Bronchial epithelial cell (primary cell): ENCODE data around the gene PRKCE. TPM values are rescaled to one million over a fixed set of nuclear protein-coding genes. Genes with fewer than 3 reads are reported as not detected.

ENCODE experiments used
- DNase-seq: peaks from one replicate; pipeline ENCODE4 v3.0.0-alpha.2; 2010; ENCODE audit warnings: low read depth
- FAIRE-seq: peaks from 2 replicates; lab custom pipeline; 2011; peaks lifted over from hg19 to GRCh38; lab: Jason Lieb, UNC
- H3K27me3 ChIP-seq: 2 replicates; pipeline ENCODE4 v1.5.1; 2011; ENCODE audit warnings: low read length; ENCODE audit not compliant: control insufficient read depth, insufficient read depth
- H3K36me3 ChIP-seq: 2 replicates; pipeline ENCODE4 v1.5.1; 2011; ENCODE audit warnings: low read length; ENCODE audit not compliant: control insufficient read depth, insufficient read depth
- H3K4me3 ChIP-seq: 2 replicates; pipeline ENCODE4 v1.5.1; 2011; ENCODE audit warnings: mild to moderate bottlenecking, low read depth, low read length, control low read depth
- total RNA-seq: library from RNA; depleted of rRNA; stranded (reverse); fragments of >200 nt; gene quantifications from 2 replicates; pipeline ENCODE4 v1.2.1, GENCODE V29; 2014
- TF ChIP-seq, protein P1 (sequence below): IDR thresholded peaks from 2 replicates; pipeline ENCODE4 v1.5.1; 2011; ENCODE audit warnings: mild to moderate bottlenecking, moderate library complexity, low read length, control low read depth, inconsistent platforms; ENCODE audit not compliant: insufficient read depth, severe bottlenecking

Gene PRKCE
- total RNA-seq, 1 donor from 2014 or later: 6.3 TPM

DNA sequence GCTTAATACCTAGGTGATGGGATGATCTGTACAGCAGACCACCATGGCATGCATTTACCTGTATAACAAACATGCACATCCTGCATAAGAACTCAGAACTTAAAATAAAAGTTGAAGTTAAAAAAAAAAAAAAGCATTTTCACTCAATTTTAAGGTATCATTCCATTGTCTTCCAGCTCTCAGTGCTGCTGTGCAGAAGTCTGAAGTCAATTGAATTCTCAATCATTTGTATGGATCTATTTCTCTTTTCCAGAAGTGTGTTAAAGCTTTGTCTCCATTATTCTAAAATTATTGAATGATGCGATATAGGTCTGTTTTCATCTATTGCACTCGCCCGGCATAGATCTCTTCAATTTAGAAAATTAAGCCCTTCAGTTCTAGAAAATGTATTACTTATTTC, 443.2 kb downstream of the PRKCE start:
- Histone ChIP-seq H3K27me3 (no peaks in the 10 kb centered on the region), H3K4me3 (no peak overlapping the region), H3K36me3 (no peaks in the 10 kb centered on the region)
- TF ChIP-seq, protein P1, sequence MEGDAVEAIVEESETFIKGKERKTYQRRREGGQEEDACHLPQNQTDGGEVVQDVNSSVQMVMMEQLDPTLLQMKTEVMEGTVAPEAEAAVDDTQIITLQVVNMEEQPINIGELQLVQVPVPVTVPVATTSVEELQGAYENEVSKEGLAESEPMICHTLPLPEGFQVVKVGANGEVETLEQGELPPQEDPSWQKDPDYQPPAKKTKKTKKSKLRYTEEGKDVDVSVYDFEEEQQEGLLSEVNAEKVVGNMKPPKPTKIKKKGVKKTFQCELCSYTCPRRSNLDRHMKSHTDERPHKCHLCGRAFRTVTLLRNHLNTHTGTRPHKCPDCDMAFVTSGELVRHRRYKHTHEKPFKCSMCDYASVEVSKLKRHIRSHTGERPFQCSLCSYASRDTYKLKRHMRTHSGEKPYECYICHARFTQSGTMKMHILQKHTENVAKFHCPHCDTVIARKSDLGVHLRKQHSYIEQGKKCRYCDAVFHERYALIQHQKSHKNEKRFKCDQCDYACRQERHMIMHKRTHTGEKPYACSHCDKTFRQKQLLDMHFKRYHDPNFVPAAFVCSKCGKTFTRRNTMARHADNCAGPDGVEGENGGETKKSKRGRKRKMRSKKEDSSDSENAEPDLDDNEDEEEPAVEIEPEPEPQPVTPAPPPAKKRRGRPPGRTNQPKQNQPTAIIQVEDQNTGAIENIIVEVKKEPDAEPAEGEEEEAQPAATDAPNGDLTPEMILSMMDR: no peak
- FAIRE-seq (no peak), DNase-seq (no peak)

DNA sequence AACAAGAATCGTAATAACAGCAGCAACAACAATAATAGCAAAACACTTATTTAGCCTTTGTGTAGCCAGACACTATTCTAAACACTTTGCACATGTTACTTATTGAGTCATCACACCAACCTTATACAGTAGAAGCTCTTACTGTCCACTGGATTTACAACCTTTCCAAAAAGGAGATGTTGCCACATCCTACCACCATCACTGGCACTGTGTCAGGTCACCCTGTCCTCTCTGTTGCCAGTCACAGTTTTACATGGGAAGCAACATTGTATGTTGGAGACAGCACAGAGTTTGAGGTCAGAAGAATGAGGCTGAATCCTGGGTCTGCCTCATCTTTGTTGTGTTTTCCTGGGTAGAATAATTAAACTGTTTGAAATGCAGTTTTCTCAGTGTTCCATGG, 444.4 kb downstream of the PRKCE start:
- no peak for DNase-seq
- TF ChIP-seq, protein P1: no peak
- FAIRE-seq: no peak
- Histone ChIP-seq H3K4me3 (no peak overlapping the region), H3K36me3 (no peaks in the 10 kb centered on the region), H3K27me3 (no peaks in the 10 kb centered on the region)

DNA sequence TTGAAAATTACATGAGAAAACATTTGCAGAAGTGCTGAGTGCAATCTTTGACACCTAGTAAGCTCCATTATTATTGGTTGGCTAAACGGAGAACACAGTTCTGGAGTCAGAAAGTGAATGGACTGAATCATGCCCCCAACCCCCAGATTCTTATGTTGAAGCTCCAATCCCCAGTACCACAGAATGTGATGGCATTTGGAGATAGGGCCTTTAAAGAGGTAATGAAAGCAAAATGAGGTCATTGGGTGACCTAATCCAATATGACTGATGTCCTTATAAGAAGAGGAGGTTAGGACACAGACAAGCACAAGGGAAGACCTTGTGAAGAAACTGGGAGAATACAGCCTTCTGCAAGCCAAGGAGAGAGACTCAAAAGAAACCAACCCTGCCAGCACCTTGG, 444.8 kb downstream of the PRKCE start:
- no peak for FAIRE-seq

DNA sequence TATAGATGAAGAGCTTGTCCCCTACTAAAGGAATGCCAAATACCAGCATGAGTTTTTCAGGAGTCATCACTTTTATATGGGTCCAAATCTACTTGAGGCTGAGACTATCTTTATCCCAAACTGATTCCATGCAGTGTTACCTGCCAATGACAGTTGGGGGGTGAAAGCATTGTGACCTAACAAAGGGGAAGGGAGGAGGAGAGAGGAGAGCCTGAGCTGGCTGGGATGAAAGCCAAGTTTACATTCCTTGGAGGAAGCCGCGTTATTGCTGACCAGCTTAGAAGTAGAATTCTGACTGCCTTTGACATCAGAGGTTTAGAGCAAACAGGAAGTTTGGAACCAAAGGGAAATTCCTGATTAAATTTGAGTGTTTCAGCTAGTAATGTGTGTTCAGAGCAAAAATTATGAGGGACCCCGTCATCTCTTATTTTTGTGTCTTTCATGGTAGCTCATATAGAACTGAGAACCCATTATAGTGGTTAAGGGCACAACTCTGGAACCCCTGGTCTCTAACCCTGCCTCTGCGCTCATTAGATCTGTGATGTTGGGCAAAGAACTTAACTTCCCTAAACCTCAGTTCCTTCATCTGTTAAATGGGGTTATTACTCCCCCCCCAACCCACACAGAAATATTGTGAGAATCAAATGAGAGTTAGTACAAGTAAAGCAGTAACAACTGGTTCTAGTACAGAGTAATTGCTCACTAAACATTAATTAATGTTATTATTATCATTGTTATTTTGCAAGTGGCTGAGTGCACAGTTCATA, 446.4 kb downstream of the PRKCE start:
- Histone ChIP-seq H3K27me3 (no peaks in the 10 kb centered on the region), H3K36me3 (no peaks in the 10 kb centered on the region), H3K4me3 (no peak overlapping the region)
- DNase-seq (peak; percentile 94), FAIRE-seq (no peak)
- TF ChIP-seq, protein P1: no peak

More for the DNA sequence above, 444.8 kb downstream of the PRKCE start:
- peak; percentile 10 for DNase-seq
- no peaks in the 10 kb centered on the region for H3K36me3 ChIP-seq
- H3K27me3 ChIP-seq: no peaks in the 10 kb centered on the region
- TF ChIP-seq, protein P1: no peak
- no peak overlapping the region for H3K4me3 ChIP-seq

DNA sequence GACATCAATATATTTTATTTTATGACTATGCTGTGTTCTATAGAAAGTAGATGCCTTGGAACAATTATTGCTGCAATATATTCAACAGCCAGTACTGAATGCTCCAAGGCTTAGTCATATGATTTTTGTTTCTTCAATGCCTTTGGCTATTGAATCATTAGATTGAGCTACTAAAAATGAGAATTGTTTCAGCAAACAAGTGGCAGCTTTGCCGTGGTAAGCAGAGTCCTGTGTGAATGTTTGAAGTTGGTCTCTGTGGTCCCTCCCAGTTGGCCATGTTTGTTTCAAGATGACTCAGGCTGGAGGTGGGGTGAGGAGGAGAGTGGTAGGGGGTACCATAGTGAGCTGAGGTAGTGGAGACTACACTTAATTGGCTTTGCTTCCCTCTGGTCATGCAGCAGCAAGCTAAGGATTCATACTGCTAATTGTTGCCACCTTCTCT, 447.2 kb downstream of the PRKCE start:
- Histone ChIP-seq H3K36me3 (no peaks in the 10 kb centered on the region), H3K27me3 (no peaks in the 10 kb centered on the region), H3K4me3 (no peak overlapping the region)
- DNase-seq (peak; percentile 93), FAIRE-seq (no peak)
- TF ChIP-seq, protein P1: no peak
